GM12891 (cell line): ENCODE data around the gene SLK.

ENCODE experiments used
- POLR2A ChIP-seq: IDR thresholded peaks from 2 replicates; pipeline ENCODE4 v1.6.1; 2011; ENCODE audit warnings: low read depth, low read length, control low read depth
- POLR2AphosphoS5 ChIP-seq: IDR thresholded peaks from 2 replicates; pipeline ENCODE4 v1.6.1; 2011; ENCODE audit warnings: low read depth, low read length, control low read depth
- TAF1 ChIP-seq: IDR thresholded peaks from 2 replicates; pipeline ENCODE4 v1.6.1; 2011; ENCODE audit warnings: low read depth, low read length, control low read depth

- TF ChIP-seq POLR2A, result no peak
- no peak for TF ChIP-seq POLR2AphosphoS5
- no peak for TF ChIP-seq TAF1
These were observed 92.4 kb downstream of the SLK start for GRCh38 chr10:104059364-104059763.
